Caco-2 (cell line): Measurements from ENCODE around the gene SLC2A6. TPM values are rescaled to one million over a fixed set of nuclear protein-coding genes. Genes with fewer than 3 reads are reported as not detected.

Source experiments
- BruUV-seq: library from RNA; stranded (reverse); fragments of 400-500 nt; replicated peaks from 2 replicates; lab custom pipeline; 2021; lab: Mats Ljungman, UMichigan
- CTCF ChIA-PET: fragments of 300-600 bp; sonication (Branson Sonifier 250); formaldehyde crosslinking; loops from one replicate; lab custom pipeline; 2022; ENCODE audit warnings: antibody characterized with exemption; lab: Charles Lee
- POLR2A ChIA-PET: fragments of 300-600 bp; sonication (Branson Sonifier 250); formaldehyde crosslinking; loops from one replicate; lab custom pipeline; 2022; ENCODE audit warnings: antibody characterized with exemption; lab: Charles Lee
- DNase-seq, 2 experiments: peaks; one replicate each; pipeline versions ENCODE4 v3.0.0 to v3.0.0-alpha.2; 2020 to 2022
- H3K27me3 ChIP-seq: replicated peaks from 2 replicates; pipeline ENCODE4 v1.6.0; 2011; ENCODE audit warnings: low read length; ENCODE audit not compliant: control insufficient read depth, insufficient read depth
- H3K36me3 ChIP-seq: 2 replicates; pipeline ENCODE4 v1.5.1; 2011; ENCODE audit warnings: low read length; ENCODE audit not compliant: control insufficient read depth, insufficient read depth
- H3K4me1 ChIP-seq: fragments of 250-450 bp; sonication (Bioruptor Pico); 2 replicates; pipeline ENCODE4 v1.5.1; 2020; ENCODE audit warnings: mild to moderate bottlenecking
- H3K4me3 ChIP-seq: 2 replicates; pipeline ENCODE4 v1.5.1; 2011; ENCODE audit warnings: low read depth, mild to moderate bottlenecking, control low read depth, low read length
- H3K9me3 ChIP-seq: fragments of 250-450 bp; sonication (Bioruptor Pico); 2 replicates; pipeline ENCODE4 v1.5.1; 2020; ENCODE audit warnings: mild to moderate bottlenecking, moderate library complexity
- H3K27ac Mint-ChIP-seq: one replicate; pipeline ENCODE4 v1.8.0; 2022; ENCODE audit warnings: mixed read lengths; ENCODE audit not compliant: unreplicated experiment
- H3K27me3 Mint-ChIP-seq: one replicate; pipeline ENCODE4 v1.8.0; 2022; ENCODE audit warnings: mixed read lengths; ENCODE audit not compliant: insufficient read depth, unreplicated experiment
- H3K36me3 Mint-ChIP-seq: one replicate; pipeline ENCODE4 v1.8.0; 2022; ENCODE audit warnings: mild to moderate bottlenecking, mixed read lengths; ENCODE audit not compliant: insufficient read depth, unreplicated experiment
- H3K4me1 Mint-ChIP-seq: one replicate; pipeline ENCODE4 v1.8.0; 2022; ENCODE audit warnings: low read depth, mixed read lengths; ENCODE audit not compliant: unreplicated experiment
- H3K4me3 Mint-ChIP-seq: one replicate; pipeline ENCODE4 v1.8.0; 2022; ENCODE audit warnings: mild to moderate bottlenecking, moderate library complexity, mixed read lengths; ENCODE audit not compliant: unreplicated experiment
- H3K9me3 Mint-ChIP-seq: one replicate; pipeline ENCODE4 v1.8.0; 2022; ENCODE audit warnings: mixed read lengths; ENCODE audit not compliant: unreplicated experiment
- intact Hi-C: fragments of 100-400 bp; cut with micrococcal nuclease; formaldehyde crosslinking; loops from one replicate; pipeline ENCODE4 v1.10.0; 2022; ENCODE audit not compliant: unreplicated experiment
- total RNA-seq: library from RNA; stranded (reverse); gene quantifications from 2 replicates; pipeline ENCODE4 v1.2.3, GENCODE V29; 2022
- TF ChIP-seq, protein P1 (sequence below), 2 experiments: fragments of 200-600 bp in 1 of 2; IDR thresholded peaks; 1 replicate in 1 of 2; 2 replicates in 1 of 2; pipeline versions ENCODE4 v1.5.1 to v1.8.0; 2011 to 2022; ENCODE audit warnings: antibody characterized with exemption in 1 of 2, control low read depth in 1 of 2, inconsistent platforms in 1 of 2, low read depth in 1 of 2, low read length in 1 of 2, mild to moderate bottlenecking in 1 of 2, moderate library complexity in 1 of 2; ENCODE audit not compliant: insufficient read depth in 1 of 2, severe bottlenecking in 1 of 2, unreplicated experiment in 1 of 2

Gene SLC2A6
- total RNA-seq, 1 experiment from 2014 or later = 7.1 TPM

DNA sequence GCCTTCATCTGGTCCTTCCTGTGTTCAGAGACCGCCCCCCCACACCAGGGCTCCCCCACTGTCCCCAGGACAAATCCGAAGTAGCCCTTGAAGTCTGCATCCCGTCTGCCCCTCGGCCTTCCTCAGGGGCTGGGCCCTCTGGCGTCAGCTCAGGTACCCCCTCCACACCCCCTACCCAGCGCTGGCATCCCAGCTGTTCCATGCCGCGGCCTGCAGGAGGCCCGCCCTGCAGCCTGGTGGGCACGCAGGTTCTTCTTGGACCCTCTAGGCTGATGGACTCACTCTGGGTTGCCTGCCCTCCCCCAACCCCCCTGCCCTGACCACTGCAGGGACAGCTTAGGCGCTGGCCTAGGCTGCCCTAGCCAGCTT, 6.6 kb downstream of the SLC2A6 start:
- H3K4me3 ChIP-seq = no peak overlapping the region
- DNase-seq = no peak
- no peaks in the 10 kb centered on the region for H3K9me3 Mint-ChIP-seq
- H3K36me3 ChIP-seq = no peaks in the 10 kb centered on the region
- POLR2A ChIA-PET = interaction anchor here (0.8 kb wide), 1 partner anchor 13 kb away, joined by 6 read pairs; no protein-coding TSS in a partner anchor
- intact Hi-C loops = no loop called here
- no peaks in the 10 kb centered on the region for H3K4me1 Mint-ChIP-seq
- H3K9me3 ChIP-seq = no peaks in the 10 kb centered on the region
- TF ChIP-seq, protein P1, sequence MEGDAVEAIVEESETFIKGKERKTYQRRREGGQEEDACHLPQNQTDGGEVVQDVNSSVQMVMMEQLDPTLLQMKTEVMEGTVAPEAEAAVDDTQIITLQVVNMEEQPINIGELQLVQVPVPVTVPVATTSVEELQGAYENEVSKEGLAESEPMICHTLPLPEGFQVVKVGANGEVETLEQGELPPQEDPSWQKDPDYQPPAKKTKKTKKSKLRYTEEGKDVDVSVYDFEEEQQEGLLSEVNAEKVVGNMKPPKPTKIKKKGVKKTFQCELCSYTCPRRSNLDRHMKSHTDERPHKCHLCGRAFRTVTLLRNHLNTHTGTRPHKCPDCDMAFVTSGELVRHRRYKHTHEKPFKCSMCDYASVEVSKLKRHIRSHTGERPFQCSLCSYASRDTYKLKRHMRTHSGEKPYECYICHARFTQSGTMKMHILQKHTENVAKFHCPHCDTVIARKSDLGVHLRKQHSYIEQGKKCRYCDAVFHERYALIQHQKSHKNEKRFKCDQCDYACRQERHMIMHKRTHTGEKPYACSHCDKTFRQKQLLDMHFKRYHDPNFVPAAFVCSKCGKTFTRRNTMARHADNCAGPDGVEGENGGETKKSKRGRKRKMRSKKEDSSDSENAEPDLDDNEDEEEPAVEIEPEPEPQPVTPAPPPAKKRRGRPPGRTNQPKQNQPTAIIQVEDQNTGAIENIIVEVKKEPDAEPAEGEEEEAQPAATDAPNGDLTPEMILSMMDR (IDR thresholded peaks at IDR 0.05; ENCODE audit: insufficient read depth in 1 of 2, low read depth in 1 of 2, low read length in 1 of 2, severe bottlenecking in 1 of 2, unreplicated experiment in 1 of 2) = no peak
- no TSS peak for BruUV-seq
- H3K27me3 ChIP-seq = no peaks in the 10 kb centered on the region
- no peaks in the 10 kb centered on the region for H3K27me3 Mint-ChIP-seq
- H3K36me3 Mint-ChIP-seq = peaks cover 11% of the 10 kb centered on the region
- no peak overlapping the region for H3K4me3 Mint-ChIP-seq
- peak overlapping the region; percentile 71 for H3K27ac Mint-ChIP-seq
- H3K4me1 ChIP-seq = no peaks in the 10 kb centered on the region
- CTCF ChIA-PET = interaction anchor here (0.7 kb wide), 1 partner anchor 12 kb away, joined by 3 read pairs; the partner anchor contains the start of gene CACFD1

DNA sequence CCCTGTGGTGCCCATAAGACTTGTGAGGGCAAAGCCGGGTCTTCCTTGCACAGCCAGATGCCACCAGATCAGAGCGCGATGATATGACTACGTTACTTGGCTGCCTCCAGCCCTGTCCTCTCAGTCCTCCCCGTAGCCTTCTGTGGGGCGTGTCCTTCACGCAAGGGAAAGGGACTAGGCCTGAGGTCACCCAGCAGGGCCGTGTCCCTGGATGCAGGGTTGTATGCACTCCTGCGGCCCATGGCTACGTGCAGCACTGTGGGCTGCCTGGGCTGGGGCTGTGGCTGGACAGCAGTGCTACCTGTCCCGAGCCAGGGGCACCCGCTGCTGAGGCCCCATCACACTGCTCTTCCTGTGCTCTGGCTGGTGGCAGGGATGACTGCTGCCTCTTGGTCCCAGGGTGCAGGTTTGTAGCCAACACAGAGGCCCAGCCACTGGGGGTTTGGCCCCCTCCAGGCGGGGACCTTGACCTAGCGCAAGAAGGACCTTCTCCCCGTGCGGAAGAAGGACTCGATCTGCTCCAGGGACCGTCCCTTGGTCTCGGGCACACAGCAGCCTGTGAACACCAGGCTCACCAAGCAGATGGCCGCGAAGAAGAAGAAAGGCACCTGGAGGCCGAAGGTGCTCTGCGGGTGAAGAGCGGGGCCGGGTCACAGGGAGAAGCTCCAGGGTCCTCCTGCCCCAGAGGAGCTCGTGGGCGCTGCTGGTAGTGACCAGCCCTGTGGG, 7.2 kb downstream of the SLC2A6 start:
- Mint-ChIP-seq H3K4me3 (no peak overlapping the region), H3K27me3 (no peaks in the 10 kb centered on the region), H3K4me1 (no peaks in the 10 kb centered on the region), H3K27ac (peak overlapping the region; percentile 71), H3K9me3 (no peaks in the 10 kb centered on the region), H3K36me3 (peaks cover 11% of the 10 kb centered on the region)
- intact Hi-C loops = no loop called here
- POLR2A ChIA-PET = interaction anchor here (0.8 to 0.9 kb wide), 2 partner anchors 12 to 124 kb away, joined by 5 to 6 read pairs; partner anchors contain the start of genes MED22 and RPL7A
- TF ChIP-seq, protein P1 (IDR thresholded peaks at IDR 0.05; ENCODE audit: insufficient read depth in 1 of 2, low read depth in 1 of 2, low read length in 1 of 2, severe bottlenecking in 1 of 2, unreplicated experiment in 1 of 2) = no peak
- Histone ChIP-seq H3K9me3 (no peaks in the 10 kb centered on the region), H3K36me3 (no peaks in the 10 kb centered on the region), H3K4me3 (no peak overlapping the region), H3K27me3 (no peaks in the 10 kb centered on the region), H3K4me1 (no peaks in the 10 kb centered on the region)
- DNase-seq = no peak
- BruUV-seq = no TSS peak
- CTCF ChIA-PET = interaction anchor here (0.7 kb wide), 1 partner anchor 11 kb away, joined by 3 read pairs; the partner anchor contains the start of gene CACFD1

DNA sequence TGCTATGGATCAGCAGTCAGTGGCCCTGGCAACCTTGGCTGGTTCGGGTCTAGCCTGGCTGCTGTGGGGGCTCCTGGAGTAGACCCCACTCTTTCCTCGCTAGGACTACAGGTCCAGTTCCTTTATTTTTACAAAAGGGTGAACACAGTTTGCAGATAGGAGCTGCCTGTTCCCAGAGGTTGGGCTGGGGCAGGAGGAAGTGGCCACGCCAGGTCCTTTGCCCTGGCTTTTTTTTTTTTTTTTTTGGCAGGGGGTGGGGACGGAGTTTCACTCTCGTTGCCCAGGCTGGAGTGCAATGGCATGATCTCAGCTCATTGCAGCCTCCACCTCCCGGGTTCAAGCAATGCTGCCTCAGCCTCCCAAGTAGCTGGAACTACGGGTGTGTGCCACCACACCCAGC, 7.9 kb downstream of the SLC2A6 start:
- no peaks in the 10 kb centered on the region for H3K4me1 Mint-ChIP-seq
- H3K4me3 Mint-ChIP-seq = no peak overlapping the region
- TF ChIP-seq, protein P1 (IDR thresholded peaks at IDR 0.05; ENCODE audit: insufficient read depth in 1 of 2, low read depth in 1 of 2, low read length in 1 of 2, severe bottlenecking in 1 of 2, unreplicated experiment in 1 of 2) = no peak
- no peaks in the 10 kb centered on the region for H3K27me3 Mint-ChIP-seq
- DNase-seq = no peak
- POLR2A ChIA-PET = interaction anchor here (0.9 kb wide), 1 partner anchor 123 kb away, joined by 5 read pairs; the partner anchor contains the start of genes MED22 and RPL7A
- no peaks in the 10 kb centered on the region for H3K9me3 ChIP-seq
- H3K4me3 ChIP-seq = no peak overlapping the region
- H3K27ac Mint-ChIP-seq = no peak overlapping the region
- H3K9me3 Mint-ChIP-seq = no peaks in the 10 kb centered on the region
- H3K36me3 Mint-ChIP-seq = peaks cover 11% of the 10 kb centered on the region
- H3K27me3 ChIP-seq = no peaks in the 10 kb centered on the region
- intact Hi-C loops = no loop called here
- no peaks in the 10 kb centered on the region for H3K4me1 ChIP-seq
- no TSS peak for BruUV-seq
- H3K36me3 ChIP-seq = no peaks in the 10 kb centered on the region
- CTCF ChIA-PET = no interaction called here
